NCI-H2196 treated with DMSO at 0.1 percent for 48 hours (cell line): ENCODE measurements around the gene MPHOSPH10.
A peak's percentile ranks its signal among the peaks of the same experiment; 100 is the strongest.
"Not testable (repeated sequence)": the region's sequence is repeated elsewhere in the genome, so short reads cannot be mapped to it uniquely, and the experiment has no call there.

ENCODE experiments used
- DNase-seq: peaks from one replicate; lab custom pipeline; 2025; ENCODE audit not compliant: unreplicated experiment; lab: John Stamatoyannopoulos, UW

MPHOSPH10 gene

GRCh38 chr2:71130152-71130904, at the start of gene MPHOSPH10, which contains the start of gene MCEE:
Gene MPHOSPH10, plus strand, starts transcription at chr2:71130634. Its CDS starts 32 bp downstream, at chr2:71130666.
Gene MCEE, minus strand, starts transcription at chr2:71130229. Its CDS starts 10 bp downstream, at chr2:71130219.
- peak; percentile 51 for DNase-seq

DNA sequence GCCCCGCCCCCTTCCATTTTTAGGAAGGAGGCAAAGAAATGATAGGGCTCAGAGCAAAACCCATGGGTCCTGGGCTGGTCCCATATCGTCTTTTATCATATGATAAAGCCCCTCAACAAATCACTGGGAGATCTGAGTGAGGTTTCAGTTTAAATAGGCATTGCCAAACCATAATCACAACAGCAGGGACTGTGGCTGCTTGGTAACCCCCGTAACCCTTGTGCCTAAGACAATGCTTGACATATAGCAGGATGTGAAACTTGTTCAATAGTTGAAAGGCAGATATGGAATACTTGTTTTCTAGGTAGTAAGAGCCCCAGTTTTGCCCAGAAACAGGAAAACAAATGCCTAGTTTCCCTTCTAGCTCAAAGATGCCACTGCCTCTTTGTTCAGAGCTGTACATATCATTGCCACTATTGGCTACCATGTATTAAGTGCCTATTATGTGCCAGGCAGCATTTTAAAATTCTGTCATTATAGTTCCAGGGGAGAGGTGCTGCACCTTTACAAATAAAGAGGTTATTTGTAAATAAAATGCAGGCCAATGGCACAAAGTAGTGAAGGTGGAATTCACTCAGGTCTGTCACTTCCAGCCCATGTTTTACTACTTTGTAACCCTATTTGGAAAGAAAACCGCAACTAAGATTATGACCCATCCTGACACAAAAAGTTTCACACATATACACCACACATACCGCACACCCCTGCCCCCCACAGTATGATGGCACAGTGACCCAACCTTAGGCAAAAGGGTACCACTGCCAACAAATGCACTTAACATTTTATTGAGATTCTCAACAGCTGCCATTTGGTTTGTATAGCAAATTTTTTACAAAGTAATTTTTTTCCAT, 47.8 kb upstream of the MPHOSPH10 start:
- no peak for DNase-seq

DNA sequence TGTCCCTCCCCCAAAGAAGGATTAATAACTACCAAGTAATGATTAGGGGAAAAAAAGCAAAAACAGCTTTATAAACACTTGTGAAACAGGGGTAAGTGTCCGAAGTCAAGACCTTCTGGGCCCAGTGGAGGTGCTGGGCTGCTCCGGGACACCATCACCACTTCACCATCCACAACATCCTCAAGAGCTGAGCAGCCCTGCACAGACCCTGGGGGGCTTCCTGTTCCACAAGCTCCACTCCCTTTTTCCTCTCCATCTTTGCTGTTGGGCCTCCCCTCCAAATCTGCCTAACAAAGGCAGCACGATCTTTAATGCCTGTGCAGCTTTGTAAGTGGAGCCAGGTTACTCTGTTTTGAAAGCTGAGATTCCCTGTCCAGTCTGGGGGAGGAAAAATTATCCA, 47.1 kb upstream of the MPHOSPH10 start:
- not testable (repeated sequence) for DNase-seq

DNA sequence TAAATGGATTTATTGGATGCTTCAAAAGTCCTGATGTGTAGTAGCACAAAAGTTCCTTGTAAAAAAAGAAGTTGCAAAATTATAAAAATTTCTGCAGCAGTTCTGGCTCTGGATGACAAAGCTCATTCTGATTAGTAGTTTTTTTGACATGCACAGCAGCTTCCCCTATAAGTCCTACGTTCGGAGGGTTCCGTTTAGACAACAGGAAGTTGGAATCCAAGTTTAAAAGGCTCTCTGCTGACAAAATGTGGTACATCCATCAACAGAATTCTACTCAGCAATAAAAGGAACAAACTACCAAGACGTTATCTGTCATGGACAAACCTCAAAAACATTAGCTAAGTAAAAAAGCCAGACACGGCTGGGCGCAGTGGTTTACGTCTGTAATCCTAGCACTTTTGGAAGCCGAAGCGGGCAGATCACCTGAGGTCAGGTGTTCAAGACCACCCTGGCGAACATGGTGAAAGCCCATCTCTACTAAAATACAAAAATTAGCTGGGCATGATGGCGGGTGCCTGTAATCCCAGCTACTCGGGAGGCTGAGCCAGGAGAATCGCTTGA, 46.6 kb upstream of the MPHOSPH10 start:
- DNase-seq: not testable (repeated sequence)

GRCh38 chr2:71085325-71086003, 45.0 kb upstream of the MPHOSPH10 start:
- not testable (repeated sequence) for DNase-seq

GRCh38 chr2:71089475-71089874, 41.0 kb upstream of the MPHOSPH10 start:
- DNase-seq: not testable (repeated sequence)

DNA sequence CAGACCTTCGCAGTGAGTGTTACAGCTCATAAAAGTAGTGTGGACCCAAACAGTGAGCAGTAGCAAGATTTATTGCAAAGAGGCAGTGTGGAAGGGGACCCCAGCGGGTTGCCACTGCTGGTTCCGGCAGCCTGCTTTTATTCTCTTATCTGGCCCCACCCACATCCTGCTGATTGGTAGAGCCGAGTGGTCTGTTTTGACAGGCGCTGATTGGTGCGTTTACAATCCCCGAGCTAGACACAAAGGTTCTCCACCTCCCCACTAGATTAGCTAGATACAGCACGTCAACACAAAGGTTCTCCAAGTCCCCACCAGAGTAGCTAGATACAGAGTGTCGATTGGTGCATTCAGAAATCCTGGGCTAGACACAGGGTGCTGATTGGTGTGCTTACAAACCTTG, 38.6 kb upstream of the MPHOSPH10 start:
- not testable (repeated sequence) for DNase-seq

DNA sequence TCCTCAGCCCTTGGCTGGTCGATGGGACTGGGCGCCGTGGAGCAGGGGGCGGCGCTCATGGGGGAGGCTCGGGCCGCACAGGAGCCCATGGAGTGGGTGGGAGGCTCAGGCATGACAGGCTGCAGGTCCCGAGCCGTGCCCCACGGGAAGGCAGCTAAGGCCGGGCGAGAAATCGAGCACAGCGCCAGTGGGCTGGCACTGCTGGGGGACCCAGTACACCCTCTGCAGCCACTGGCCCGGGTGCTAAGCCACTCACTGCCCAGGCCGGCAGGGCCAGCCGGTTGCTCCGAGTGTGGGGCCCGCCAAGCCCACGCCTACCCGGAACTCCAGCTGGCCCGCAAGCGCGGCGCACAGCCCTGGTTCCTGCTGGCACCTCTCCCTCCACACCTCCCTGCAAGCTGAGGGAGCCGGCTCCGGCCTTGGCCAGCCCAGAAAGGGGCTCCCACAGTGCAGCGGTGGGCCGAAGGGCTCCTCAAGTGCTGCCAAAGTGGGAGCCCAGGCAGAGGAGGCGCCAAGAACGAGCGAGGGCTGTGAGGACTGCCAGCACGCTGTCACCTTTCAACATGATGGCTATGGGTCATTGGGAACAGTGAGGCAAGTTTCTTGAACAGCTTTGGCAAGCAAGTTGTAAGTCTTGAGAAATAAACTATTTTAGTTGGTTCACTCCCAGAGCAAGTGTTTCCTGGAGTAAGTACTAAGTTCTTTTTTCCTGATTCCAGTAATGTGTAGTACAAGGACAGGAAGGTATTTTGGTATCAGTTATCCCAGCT, 37.8 kb upstream of the MPHOSPH10 start:
- DNase-seq: not testable (repeated sequence)

DNA sequence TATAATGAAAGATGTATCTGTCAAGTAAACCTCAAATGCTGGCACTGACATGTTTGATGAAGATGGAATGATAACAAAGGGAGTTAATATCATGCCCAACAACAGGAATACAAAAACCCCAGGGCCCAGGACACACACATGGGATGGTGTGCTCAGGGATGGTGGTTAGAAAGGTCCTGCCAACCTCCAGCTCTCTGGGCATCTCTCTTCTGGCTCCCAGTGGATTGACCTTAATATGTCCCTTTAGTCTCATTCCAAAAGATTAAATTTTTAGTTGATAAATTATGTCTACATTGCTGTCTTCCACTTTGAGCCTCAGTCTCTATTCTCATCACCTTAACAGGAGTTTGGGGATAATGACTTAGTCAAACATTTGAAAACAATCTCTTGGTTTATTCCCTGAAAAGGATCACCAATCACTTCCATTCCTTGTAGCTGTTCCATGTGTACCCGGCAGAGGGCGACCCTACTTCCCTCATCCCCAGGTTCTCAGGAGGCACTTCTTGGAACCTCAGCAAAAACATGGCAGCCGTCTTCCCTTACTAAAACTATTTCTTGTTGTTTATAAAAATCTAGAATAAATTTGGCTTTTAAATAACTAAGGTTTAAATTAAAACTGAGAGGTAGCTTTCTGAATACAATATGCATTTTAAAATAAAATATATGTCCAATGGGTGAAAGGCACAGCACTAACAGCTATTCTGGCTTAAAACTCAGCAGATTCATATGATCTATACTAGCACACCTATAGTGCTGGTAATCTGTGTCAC, 30.1 kb upstream of the MPHOSPH10 start:
- no peak for DNase-seq

DNA sequence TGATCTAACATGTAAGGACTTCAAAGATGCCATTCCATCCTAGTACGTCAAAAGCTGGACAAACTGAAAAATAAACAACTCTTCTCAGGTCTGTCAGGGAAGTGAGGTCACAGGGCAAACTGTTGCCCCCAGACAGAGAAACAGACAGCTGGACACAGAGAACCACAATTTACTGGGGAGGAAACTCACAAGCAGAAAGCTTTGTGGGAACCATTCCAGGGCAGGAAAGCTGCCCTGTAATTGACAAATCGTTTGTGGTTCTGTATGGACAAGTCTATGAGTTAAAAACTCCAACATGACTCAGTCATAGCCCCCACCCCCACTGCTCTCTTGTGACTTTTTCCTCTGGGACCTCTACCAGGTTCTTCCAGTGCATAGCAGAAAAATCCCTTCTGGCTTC, 28.8 kb upstream of the MPHOSPH10 start:
- no peak for DNase-seq

DNA sequence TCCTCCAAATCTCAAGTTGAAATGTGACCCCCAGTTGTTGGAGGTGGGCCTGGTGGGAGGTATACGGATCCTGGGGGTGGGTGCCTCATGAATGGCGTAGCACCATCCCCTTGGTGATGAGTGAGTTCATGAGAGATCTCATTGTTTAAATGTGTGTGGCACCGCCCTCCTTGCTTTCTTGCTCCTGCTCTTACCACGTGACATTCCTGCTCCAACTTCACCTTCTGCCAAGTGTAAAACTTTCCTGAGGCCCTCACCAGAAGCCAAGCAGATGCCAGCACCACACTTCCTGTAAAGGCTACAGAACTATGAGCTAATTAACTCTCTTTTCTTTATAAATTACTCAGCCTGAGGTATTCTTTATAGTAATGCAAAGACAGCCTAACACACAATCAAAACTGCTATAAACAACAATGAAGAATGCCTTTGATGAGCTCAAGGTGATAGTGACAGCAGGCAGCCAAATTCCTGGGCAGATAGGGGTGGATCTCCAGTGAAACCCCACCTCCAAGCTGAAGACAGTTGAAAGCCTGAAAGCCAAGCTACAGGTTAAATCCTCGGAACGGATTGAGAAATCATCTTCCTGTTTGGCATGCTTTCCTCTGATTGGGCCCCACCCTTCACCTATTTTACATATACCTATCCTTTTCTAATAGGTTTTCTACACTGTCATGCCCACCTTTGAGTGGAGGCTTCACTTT, 27.3 kb upstream of the MPHOSPH10 start:
- DNase-seq: no peak

GRCh38 chr2:71103809-71104208, 26.6 kb upstream of the MPHOSPH10 start:
- no peak for DNase-seq

GRCh38 chr2:71106463-71106862, 24.0 kb upstream of the MPHOSPH10 start:
- DNase-seq: not testable (repeated sequence)

DNA sequence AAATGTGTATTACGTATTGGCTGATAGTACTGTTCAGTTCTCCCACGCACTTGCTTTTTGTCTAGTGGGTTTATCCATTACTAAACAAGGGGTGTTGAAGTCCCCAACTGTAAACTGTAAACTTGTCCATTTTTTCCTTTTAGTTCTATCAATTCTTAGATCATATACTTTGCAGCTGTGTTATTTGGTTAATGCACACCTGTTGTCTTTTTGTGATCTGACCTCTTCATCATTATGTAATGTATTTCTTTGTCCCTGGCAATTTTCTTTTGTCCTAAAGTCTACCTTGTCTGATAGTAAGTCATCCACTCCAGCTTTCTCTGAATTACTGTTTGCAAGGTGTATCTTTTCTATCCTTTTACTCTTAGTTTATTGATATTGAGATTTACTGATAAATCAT, 22.3 kb upstream of the MPHOSPH10 start:
- DNase-seq: no peak

DNA sequence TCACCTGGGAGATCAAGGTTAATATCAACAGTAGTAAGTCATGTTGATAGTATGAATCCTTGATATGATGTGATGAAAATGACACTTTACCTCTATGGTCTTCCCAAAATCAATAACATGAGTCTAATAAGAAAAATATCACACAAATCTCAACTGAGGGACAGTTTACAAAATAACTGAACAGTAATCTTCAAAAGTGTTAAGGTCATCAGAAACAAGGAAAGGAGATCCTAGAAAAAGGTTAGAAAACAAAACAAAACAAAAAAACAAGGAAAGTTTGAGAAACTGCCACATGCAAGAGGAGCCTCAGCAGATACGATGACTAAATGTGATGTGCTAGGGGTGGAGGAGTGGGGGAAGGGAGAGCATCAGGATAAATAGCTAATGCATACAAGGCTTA, 16.6 kb upstream of the MPHOSPH10 start:
- DNase-seq: no peak

- no peak for DNase-seq
Measured at GRCh38 chr2:71117063-71117462, 13.4 kb upstream of the MPHOSPH10 start.

- no peak for DNase-seq
Measured at GRCh38 chr2:71120195-71120594, 10.2 kb upstream of the MPHOSPH10 start.

- no peak for DNase-seq
Measured at GRCh38 chr2:71121479-71121878, 9.0 kb upstream of the MPHOSPH10 start.
